K562 (cell line): ENCODE data around the gene EHBP1L1. TPM values are rescaled to one million over a fixed set of nuclear protein-coding genes. Genes with fewer than 3 reads are reported as not detected.

ENCODE experiments used
- CREB3L1 ChIP-seq: fragments of 450-650 bp; IDR thresholded peaks from 2 replicates; pipeline ENCODE4 v1.6.1; 2014; ENCODE audit warnings: low read depth, mild to moderate bottlenecking, moderate library complexity, borderline replicate concordance
- CUX1 ChIP-seq: fragments of 200-800 bp; sonication (Bioruptor generic); IDR thresholded peaks from 2 replicates; pipeline ENCODE4 v1.6.1; 2016; ENCODE audit warnings: missing genetic modification characterization, missing compliant biosample characterization
- EGR1 ChIP-seq: fragments of 450-650 bp; conservative IDR thresholded peaks from 2 replicates; pipeline ENCODE4 v1.6.1; 2017; ENCODE audit warnings: mild to moderate bottlenecking
- HMG20A ChIP-seq: fragments of 450-650 bp; formaldehyde crosslinking; conservative IDR thresholded peaks from 2 replicates; pipeline ENCODE4 v1.4.0; 2020; ENCODE audit warnings: mild to moderate bottlenecking, mixed read lengths
- ID3 ChIP-seq, 2 experiments: fragments of 250-450 bp in 1 of 2; fragments of 450-650 bp in 1 of 2; sonication (Bioruptor Pico) in 1 of 2; IDR thresholded peaks; 2 replicates each; pipeline versions ENCODE4 v1.6.1 to v1.8.0; 2016 to 2021; ENCODE audit warnings: mild to moderate bottlenecking in 2 of 2, moderate library complexity in 2 of 2, missing compliant biosample characterization in 1 of 2, missing genetic modification characterization in 1 of 2
- IRF9 ChIP-seq: fragments of 450-650 bp; IDR thresholded peaks from 2 replicates; pipeline ENCODE4 v1.6.1; 2016; ENCODE audit warnings: missing biosample characterization, missing genetic modification characterization
- MAFK ChIP-seq: IDR thresholded peaks from 2 replicates; pipeline ENCODE4 v1.6.1; 2011; ENCODE audit warnings: low read length, improper control_type of control experiment
- MEF2D ChIP-seq: conservative IDR thresholded peaks from 2 replicates; pipeline ENCODE4 v1.6.1; 2016; ENCODE audit warnings: low read depth, missing genetic modification characterization, missing compliant biosample characterization
- MXI1 ChIP-seq: IDR thresholded peaks from 2 replicates; pipeline ENCODE4 v1.6.1; 2011; ENCODE audit warnings: low read depth, mild to moderate bottlenecking, improper control_type of control experiment, low read length
- POLR2A ChIP-seq: fragments of 450-650 bp; conservative IDR thresholded peaks from 2 replicates; pipeline ENCODE4 v1.6.1; 2016
- POLR2AphosphoS2 ChIP-seq: IDR thresholded peaks from 2 replicates; pipeline ENCODE4 v1.6.1; 2012; ENCODE audit warnings: low read length, improper control_type of control experiment
- PURB ChIP-seq: sonication (generic); formaldehyde crosslinking; IDR thresholded peaks from 2 replicates; pipeline ENCODE4 v1.9.0; 2021; ENCODE audit warnings: low read depth, mild to moderate bottlenecking, missing genetic modification reagents
- STAT6 ChIP-seq: sonication (generic); formaldehyde crosslinking; IDR thresholded peaks from 2 replicates; pipeline ENCODE4 v1.8.1; 2023; ENCODE audit warnings: mild to moderate bottlenecking, missing genetic modification reagents
- ZNF76 ChIP-seq: fragments of 250-450 bp; sonication (Bioruptor Pico); IDR thresholded peaks from 2 replicates; pipeline ENCODE4 v1.4.0; 2020; ENCODE audit warnings: mild to moderate bottlenecking, moderate library complexity, borderline replicate concordance
- polyA plus RNA-seq, 8 experiments: library from polyadenylated mRNA; depleted of rRNA in 4 of 8; stranded (reverse) in 5 of 8; unstranded in 3 of 8; fragments of >200 nt; fragmentation: Nextera tagmentation in 2 of 8; fragmentation: Illumina TruSeq in 1 of 8; extraction: Ambion mirVana in 2 of 8; extraction: Trizol in 1 of 8; gene quantifications; 2 replicates each; pipeline versions ENCODE4 v1.2.1 to v1.2.3, GENCODE V29; 2011 to 2014; ENCODE audit warnings: inconsistent platforms in 1 of 8, missing spikeins in 1 of 8
- total RNA-seq, 7 experiments: library from RNA; depleted of rRNA in 6 of 7; stranded (reverse); fragments of >200 nt in 6 of 7; fragmentation: Illumina TruSeq in 2 of 7; extraction: Trizol in 2 of 7; gene quantifications; 2 replicates each; pipeline versions ENCODE4 v1.2.1 to v1.2.3, GENCODE V29; 2011 to 2021; ENCODE audit warnings: low replicate concordance in 1 of 7

The EHBP1L1 gene
- total and polyA plus RNA-seq, 9 of the 15 experiments (the other 6 are each of a cell fraction or from before 2014, with no cell fraction given): 0.03 to 87.1 (median 26.3) TPM

- TF ChIP-seq ZNF76 (CRISPR knock-in tag) (no peak), MEF2D (0 out of 2 replicates have a peak, but pooled peaks have one; percentile 21), POLR2A (peak; percentile 67), IRF9 (tag) (no peak), PURB (CRISPR knock-in tag) (no peak), ID3 (CRISPR knock-in tag; IDR thresholded peaks at IDR 0.05) (no peak), ID3 (tag; IDR thresholded peaks at IDR 0.05) (peak; percentile 77; the same call in 1 of the 2 replicates), HMG20A (CRISPR knock-in tag) (no peak), CUX1 (CRISPR knock-in tag) (peak; percentile 71; the same call in 1 of the 2 replicates), CREB3L1 (peak; percentile 39; the same call in 1 of the 2 replicates), MXI1 (peak; percentile 79; the same call in 1 of the 2 replicates), MAFK (no peak; the same call in 1 of the 2 replicates), STAT6 (CRISPR knock-in tag) (peak; percentile 45; the same call in 1 of the 2 replicates), EGR1 (no peak), POLR2AphosphoS2 (0 out of 2 replicates have a peak, but pooled peaks have one; percentile 69)
These were observed 864 bp upstream of the EHBP1L1 start (continued) for GRCh38 chr11:65574811-65575567.
